Measurements from ENCODE around the gene RSAD1.

GRCh38 chr17:50465171-50465570, 13.5 kb upstream of the RSAD1 start:
- TF ChIP-seq CTCF (IDR thresholded peaks at IDR 0.05) (no peak), POLR2A (IDR thresholded peaks at IDR 0.05) (no peak)
